ENCODE data around the gene FAM110D.

Gene FAM110D

GRCh38 chr1:26130695-26131094 lies 28.2 kb upstream of the FAM110D start:
- H3K4me1 ChIP-seq (ENCODE audit: control insufficient read depth, insufficient read depth, low read length) = no peaks in the 10 kb centered on the region
- H3K27ac ChIP-seq (ENCODE audit: insufficient read depth, low read depth, low read length, poor library complexity, severe bottlenecking) = no peak overlapping the region
- no peaks in the 10 kb centered on the region for H3K27me3 ChIP-seq (ENCODE audit: control insufficient read depth, insufficient read depth, low read length, poor library complexity, severe bottlenecking)
- no peak overlapping the region for H3K4me3 ChIP-seq (ENCODE audit: insufficient read depth, low read depth, low read length)
- no peaks in the 10 kb centered on the region for H3K36me3 ChIP-seq (ENCODE audit: control insufficient read depth, insufficient read depth, low read length)
- WGBS, 2 experiments = 65 to 80% methylated on average over 1 of the region's 1 CpG
- no peaks in the 10 kb centered on the region for H3K9me3 ChIP-seq (ENCODE audit: control insufficient read depth, low read length)

GRCh38 chr1:26132128-26132833 lies 26.6 kb upstream of the FAM110D start:
- WGBS, 2 experiments = 73 to 83% methylated on average over 4 of the region's 5 CpGs
- no peak overlapping the region for H3K27ac ChIP-seq (ENCODE audit: insufficient read depth, low read depth, low read length, poor library complexity, severe bottlenecking)
- H3K36me3 ChIP-seq (ENCODE audit: control insufficient read depth, insufficient read depth, low read length) = no peaks in the 10 kb centered on the region
- no peaks in the 10 kb centered on the region for H3K27me3 ChIP-seq (ENCODE audit: control insufficient read depth, insufficient read depth, low read length, poor library complexity, severe bottlenecking)
- H3K4me3 ChIP-seq (ENCODE audit: insufficient read depth, low read depth, low read length) = no peak overlapping the region
- H3K4me1 ChIP-seq (ENCODE audit: control insufficient read depth, insufficient read depth, low read length) = no peaks in the 10 kb centered on the region
- H3K9me3 ChIP-seq (ENCODE audit: control insufficient read depth, low read length) = no peaks in the 10 kb centered on the region

GRCh38 chr1:26132834-26133167 lies 26.1 kb upstream of the FAM110D start:
- Histone ChIP-seq H3K4me1 (ENCODE audit: control insufficient read depth, insufficient read depth, low read length) (no peaks in the 10 kb centered on the region), H3K9me3 (ENCODE audit: control insufficient read depth, low read length) (no peaks in the 10 kb centered on the region), H3K4me3 (ENCODE audit: insufficient read depth, low read depth, low read length) (no peak overlapping the region), H3K36me3 (ENCODE audit: control insufficient read depth, insufficient read depth, low read length) (no peaks in the 10 kb centered on the region), H3K27me3 (ENCODE audit: control insufficient read depth, insufficient read depth, low read length, poor library complexity, severe bottlenecking) (no peaks in the 10 kb centered on the region), H3K27ac (ENCODE audit: insufficient read depth, low read depth, low read length, poor library complexity, severe bottlenecking) (no peak overlapping the region)
- WGBS, 2 experiments = 85 to 91% methylated on average over 2 of the region's 2 CpGs

- H3K27me3 ChIP-seq (ENCODE audit: control insufficient read depth, insufficient read depth, low read length, poor library complexity, severe bottlenecking) = no peaks in the 10 kb centered on the region
- H3K4me1 ChIP-seq (ENCODE audit: control insufficient read depth, insufficient read depth, low read length) = no peaks in the 10 kb centered on the region
- H3K4me3 ChIP-seq (ENCODE audit: insufficient read depth, low read depth, low read length) = no peak overlapping the region
- WGBS, 2 experiments = 88 to 93% methylated on average over 3 of the region's 3 CpGs
- no peaks in the 10 kb centered on the region for H3K36me3 ChIP-seq (ENCODE audit: control insufficient read depth, insufficient read depth, low read length)
- no peak overlapping the region for H3K27ac ChIP-seq (ENCODE audit: insufficient read depth, low read depth, low read length, poor library complexity, severe bottlenecking)
- H3K9me3 ChIP-seq (ENCODE audit: control insufficient read depth, low read length) = no peaks in the 10 kb centered on the region
Observed at GRCh38 chr1:26134466-26134865, 24.4 kb upstream of the FAM110D start.

- H3K27me3 ChIP-seq (ENCODE audit: control insufficient read depth, insufficient read depth, low read length, poor library complexity, severe bottlenecking) = no peaks in the 10 kb centered on the region
- no peaks in the 10 kb centered on the region for H3K36me3 ChIP-seq (ENCODE audit: control insufficient read depth, insufficient read depth, low read length)
- H3K27ac ChIP-seq (ENCODE audit: insufficient read depth, low read depth, low read length, poor library complexity, severe bottlenecking) = no peak overlapping the region
- 83 to 86% methylated on average over 3 of the region's 3 CpGs for WGBS, 2 experiments
- H3K9me3 ChIP-seq (ENCODE audit: control insufficient read depth, low read length) = no peaks in the 10 kb centered on the region
- no peak overlapping the region for H3K4me3 ChIP-seq (ENCODE audit: insufficient read depth, low read depth, low read length)
- no peaks in the 10 kb centered on the region for H3K4me1 ChIP-seq (ENCODE audit: control insufficient read depth, insufficient read depth, low read length)
Observed at GRCh38 chr1:26138974-26139558, 19.8 kb upstream of the FAM110D start.

- Histone ChIP-seq H3K9me3 (ENCODE audit: control insufficient read depth, low read length) (no peaks in the 10 kb centered on the region), H3K27me3 (ENCODE audit: control insufficient read depth, insufficient read depth, low read length, poor library complexity, severe bottlenecking) (peaks cover 24% of the 10 kb centered on the region), H3K27ac (ENCODE audit: insufficient read depth, low read depth, low read length, poor library complexity, severe bottlenecking) (no peak overlapping the region), H3K4me3 (ENCODE audit: insufficient read depth, low read depth, low read length) (no peak overlapping the region), H3K4me1 (ENCODE audit: control insufficient read depth, insufficient read depth, low read length) (no peaks in the 10 kb centered on the region), H3K36me3 (ENCODE audit: control insufficient read depth, insufficient read depth, low read length) (no peaks in the 10 kb centered on the region)
- 89 to 93% methylated on average over 8 of the region's 8 CpGs for WGBS, 2 experiments
Observed at GRCh38 chr1:26142159-26142558, 16.7 kb upstream of the FAM110D start.

- Histone ChIP-seq H3K4me1 (ENCODE audit: control insufficient read depth, insufficient read depth, low read length) (no peaks in the 10 kb centered on the region), H3K36me3 (ENCODE audit: control insufficient read depth, insufficient read depth, low read length) (no peaks in the 10 kb centered on the region), H3K27ac (ENCODE audit: insufficient read depth, low read depth, low read length, poor library complexity, severe bottlenecking) (no peak overlapping the region), H3K9me3 (ENCODE audit: control insufficient read depth, low read length) (no peaks in the 10 kb centered on the region), H3K27me3 (ENCODE audit: control insufficient read depth, insufficient read depth, low read length, poor library complexity, severe bottlenecking) (peaks cover 30% of the 10 kb centered on the region), H3K4me3 (ENCODE audit: insufficient read depth, low read depth, low read length) (no peak overlapping the region)
- WGBS, 2 experiments = 35 to 38% methylated on average over 19 of the region's 19 CpGs
Observed at GRCh38 chr1:26145041-26145959, 13.6 kb upstream of the FAM110D start.

GRCh38 chr1:26145960-26146294 lies 13.0 kb upstream of the FAM110D start:
- Histone ChIP-seq H3K4me1 (ENCODE audit: control insufficient read depth, insufficient read depth, low read length) (no peaks in the 10 kb centered on the region), H3K27me3 (ENCODE audit: control insufficient read depth, insufficient read depth, low read length, poor library complexity, severe bottlenecking) (peaks cover 35% of the 10 kb centered on the region), H3K9me3 (ENCODE audit: control insufficient read depth, low read length) (no peaks in the 10 kb centered on the region), H3K36me3 (ENCODE audit: control insufficient read depth, insufficient read depth, low read length) (no peaks in the 10 kb centered on the region), H3K27ac (ENCODE audit: insufficient read depth, low read depth, low read length, poor library complexity, severe bottlenecking) (no peak overlapping the region), H3K4me3 (ENCODE audit: insufficient read depth, low read depth, low read length) (no peak overlapping the region)
- 65 to 70% methylated on average over 6 of the region's 6 CpGs for WGBS, 2 experiments

- Histone ChIP-seq H3K9me3 (ENCODE audit: control insufficient read depth, low read length) (no peaks in the 10 kb centered on the region), H3K27ac (ENCODE audit: insufficient read depth, low read depth, low read length, poor library complexity, severe bottlenecking) (no peak overlapping the region), H3K36me3 (ENCODE audit: control insufficient read depth, insufficient read depth, low read length) (no peaks in the 10 kb centered on the region), H3K27me3 (ENCODE audit: control insufficient read depth, insufficient read depth, low read length, poor library complexity, severe bottlenecking) (peaks cover 49% of the 10 kb centered on the region), H3K4me3 (ENCODE audit: insufficient read depth, low read depth, low read length) (no peak overlapping the region), H3K4me1 (ENCODE audit: control insufficient read depth, insufficient read depth, low read length) (no peaks in the 10 kb centered on the region)
Observed at GRCh38 chr1:26148887-26149286, 10.0 kb upstream of the FAM110D start.

GRCh38 chr1:26153966-26154532 lies 4.8 kb upstream of the FAM110D start:
- H3K27ac ChIP-seq (ENCODE audit: insufficient read depth, low read depth, low read length, poor library complexity, severe bottlenecking) = no peak overlapping the region
- WGBS, 2 experiments = 46 to 49% methylated on average over 5 of the region's 5 CpGs
- no peaks in the 10 kb centered on the region for H3K36me3 ChIP-seq (ENCODE audit: control insufficient read depth, insufficient read depth, low read length)
- peaks cover 59% of the 10 kb centered on the region for H3K27me3 ChIP-seq (ENCODE audit: control insufficient read depth, insufficient read depth, low read length, poor library complexity, severe bottlenecking)
- H3K4me3 ChIP-seq (ENCODE audit: insufficient read depth, low read depth, low read length) = no peak overlapping the region
- H3K4me1 ChIP-seq (ENCODE audit: control insufficient read depth, insufficient read depth, low read length) = peaks cover 35% of the 10 kb centered on the region
- H3K9me3 ChIP-seq (ENCODE audit: control insufficient read depth, low read length) = no peaks in the 10 kb centered on the region
